ACC112 (cell line): ENCODE data around the gene ELMOD3.
"Not testable (repeated sequence)": the region's sequence is repeated elsewhere in the genome, so short reads cannot be mapped to it uniquely, and the experiment has no call there.

Experiments used
- H2AFZ ChIP-seq: fragments of 200-600 bp; sonication (generic); one replicate; pipeline ENCODE4 v1.6.0; 2017; ENCODE audit warnings: antibody characterized with exemption, low read length; ENCODE audit not compliant: unreplicated experiment
- H3K27ac ChIP-seq: fragments of 200-600 bp; sonication (generic); 2 replicates; pipeline ENCODE4 v1.5.1; 2014; ENCODE audit warnings: low read depth, mild to moderate bottlenecking, antibody characterized with exemption, low read length, moderate library complexity
- H3K27me3 ChIP-seq: fragments of 200-600 bp; sonication (generic); 2 replicates; pipeline ENCODE4 v1.6.1; 2014; ENCODE audit warnings: mild to moderate bottlenecking, antibody characterized with exemption, low read length, moderate library complexity, mixed read lengths; ENCODE audit not compliant: insufficient read depth
- H3K36me3 ChIP-seq: fragments of 200-600 bp; sonication (generic); 2 replicates; pipeline ENCODE4 v1.6.1; 2016; ENCODE audit warnings: mild to moderate bottlenecking, antibody characterized with exemption, low read length, moderate library complexity, mixed read lengths; ENCODE audit not compliant: insufficient read depth
- H3K4me1 ChIP-seq: fragments of 200-600 bp; sonication (generic); one replicate; pipeline ENCODE4 v1.6.1; 2016; ENCODE audit warnings: low read length, mixed read lengths; ENCODE audit not compliant: insufficient read depth, unreplicated experiment, control insufficient read depth
- H3K4me3 ChIP-seq: fragments of 200-600 bp; sonication (generic); 2 replicates; pipeline ENCODE4 v1.5.1; 2014; ENCODE audit warnings: mild to moderate bottlenecking, low read depth, low read length
- H3K79me2 ChIP-seq: fragments of 200-600 bp; sonication (generic); one replicate; pipeline ENCODE4 v1.6.0; 2016; ENCODE audit warnings: low read length; ENCODE audit not compliant: control insufficient read depth, unreplicated experiment, insufficient read depth

Gene ELMOD3

DNA sequence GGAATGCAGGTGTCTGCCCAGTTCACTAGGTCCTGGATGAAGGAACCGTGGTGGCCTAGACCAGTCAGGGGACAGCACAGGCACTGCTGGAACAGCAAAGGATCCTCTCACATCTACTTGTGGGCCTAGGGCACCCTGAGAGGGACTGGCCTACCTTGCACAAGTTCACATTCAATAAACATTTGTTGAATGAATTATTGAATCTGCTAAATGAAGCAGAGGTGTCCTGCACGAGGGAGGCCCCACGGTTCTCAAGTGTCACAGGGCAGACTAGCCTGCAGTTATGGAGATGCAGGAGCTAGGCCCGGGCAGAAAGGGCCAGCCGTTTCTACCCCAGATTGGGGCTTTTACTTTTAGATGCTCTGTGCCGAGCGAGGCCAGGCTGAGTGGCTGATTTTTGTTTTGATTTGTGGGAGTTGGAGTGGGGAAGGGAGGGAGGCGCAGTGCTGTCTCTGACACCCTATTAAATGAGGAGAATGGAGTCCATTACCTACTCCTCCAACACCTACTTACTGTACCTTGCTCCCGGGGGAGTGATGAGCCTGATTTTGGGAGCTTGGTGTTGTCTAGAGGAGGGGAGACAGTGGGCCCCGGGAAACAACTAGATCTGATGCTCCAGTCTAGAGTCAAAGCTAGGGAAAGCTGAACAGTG lies 82.4 kb downstream of the ELMOD3 start:
- Histone ChIP-seq H3K79me2 (no peaks in the 10 kb centered on the region), H3K36me3 (no peaks in the 10 kb centered on the region), H2AFZ (no peak overlapping the region), H3K4me3 (peak overlapping the region; percentile 70; the same call in 1 of the 2 replicates), H3K27me3 (no peaks in the 10 kb centered on the region), H3K4me1 (peaks cover 36% of the 10 kb centered on the region), H3K27ac (peak overlapping the region; percentile 87)

- no peak overlapping the region for H2AFZ ChIP-seq
- no peaks in the 10 kb centered on the region for H3K36me3 ChIP-seq
- H3K27me3 ChIP-seq, result no peaks in the 10 kb centered on the region
- H3K4me1 ChIP-seq, result peaks cover 36% of the 10 kb centered on the region
- no peaks in the 10 kb centered on the region for H3K79me2 ChIP-seq
- H3K27ac ChIP-seq, result peak overlapping the region; percentile 87
- H3K4me3 ChIP-seq, result peak overlapping the region; percentile 70
Measured at GRCh38 chr2:85437488-85438200, 83.1 kb downstream of the ELMOD3 start.

- Histone ChIP-seq H3K27ac (peak overlapping the region; percentile 87), H3K4me1 (peaks cover 28% of the 10 kb centered on the region), H3K79me2 (no peaks in the 10 kb centered on the region), H3K27me3 (no peaks in the 10 kb centered on the region), H3K36me3 (no peaks in the 10 kb centered on the region), H3K4me3 (peak overlapping the region; percentile 70), H2AFZ (no peak overlapping the region)
Measured at GRCh38 chr2:85438201-85439024, 83.8 kb downstream of the ELMOD3 start.

- Histone ChIP-seq H3K27ac (0 out of 2 replicates have a peak overlapping the region, but pooled peaks have one; percentile 87), H2AFZ (no peak overlapping the region), H3K36me3 (no peaks in the 10 kb centered on the region), H3K4me3 (no peak overlapping the region), H3K4me1 (peaks cover 21% of the 10 kb centered on the region), H3K27me3 (no peaks in the 10 kb centered on the region), H3K79me2 (no peaks in the 10 kb centered on the region)
Measured at GRCh38 chr2:85439025-85439472, 84.5 kb downstream of the ELMOD3 start.

DNA sequence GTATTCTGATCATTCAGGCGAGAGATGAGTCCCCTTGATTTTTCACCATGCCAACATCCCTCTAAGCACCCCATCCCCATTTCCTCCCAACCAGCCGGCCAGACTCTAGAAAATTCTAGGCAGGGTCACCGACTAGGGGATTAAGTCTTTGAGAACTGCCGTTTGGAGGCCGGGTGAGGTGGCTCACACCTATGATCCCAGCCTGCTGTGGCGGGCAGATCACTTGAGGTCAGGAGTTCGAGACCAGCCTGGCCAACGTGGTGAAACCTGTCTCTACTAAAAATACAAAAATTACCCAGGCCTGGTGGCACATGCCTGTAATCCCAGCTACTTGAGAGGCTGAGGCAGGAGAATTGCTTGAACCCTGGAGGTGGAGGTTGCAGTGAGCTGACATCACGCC lies 85.0 kb downstream of the ELMOD3 start:
- not testable (repeated sequence) for H3K27ac ChIP-seq, H3K4me3 ChIP-seq, H3K36me3 ChIP-seq, H3K79me2 ChIP-seq, H2AFZ ChIP-seq, H3K27me3 ChIP-seq
- peaks cover 25% of the 10 kb centered on the region for H3K4me1 ChIP-seq

DNA sequence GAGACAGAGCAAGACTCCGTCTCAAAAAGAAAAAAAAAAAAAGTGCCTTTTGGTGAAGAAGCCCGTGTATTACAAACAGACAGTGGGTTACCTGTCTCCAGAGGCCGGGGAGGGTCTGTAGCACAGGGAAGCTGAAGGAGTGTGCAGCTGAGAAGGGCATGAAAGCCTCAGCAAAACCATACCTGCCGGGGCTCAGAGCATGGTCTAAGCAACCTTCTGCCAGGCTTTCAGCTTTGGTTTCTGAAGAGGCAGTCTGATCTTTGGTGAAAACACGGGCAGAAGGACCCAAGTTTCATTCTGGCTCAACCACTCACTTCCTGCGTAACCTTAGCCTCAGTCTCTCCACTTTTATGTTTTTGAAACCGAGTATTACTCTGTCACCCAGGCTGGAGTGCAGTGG lies 85.4 kb downstream of the ELMOD3 start:
- H3K36me3 ChIP-seq, result no peaks in the 10 kb centered on the region
- no peaks in the 10 kb centered on the region for H3K27me3 ChIP-seq
- no peak overlapping the region for H3K4me3 ChIP-seq
- H3K4me1 ChIP-seq, result peaks cover 28% of the 10 kb centered on the region
- no peak overlapping the region for H2AFZ ChIP-seq
- H3K79me2 ChIP-seq, result no peaks in the 10 kb centered on the region
- no peak overlapping the region for H3K27ac ChIP-seq

DNA sequence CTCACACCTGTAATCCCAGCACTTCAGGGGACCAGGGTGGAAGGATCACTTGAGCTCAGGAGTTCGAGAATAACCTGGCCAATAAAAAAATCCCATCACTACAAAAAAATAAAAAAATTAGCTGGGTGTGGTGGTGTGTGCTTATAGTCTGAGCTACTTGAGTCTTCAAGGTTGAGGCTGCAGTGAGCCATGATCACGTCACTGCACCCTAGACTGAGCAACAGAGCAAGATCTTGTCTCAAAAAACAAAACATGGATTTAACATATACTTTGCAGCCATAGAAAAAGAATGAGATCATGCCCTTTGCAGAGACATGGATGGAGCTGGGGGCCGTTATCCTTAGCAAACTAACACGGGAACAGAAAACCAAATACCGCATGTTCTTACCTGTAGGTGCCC lies 86.2 kb downstream of the ELMOD3 start:
- no peak overlapping the region for H3K27ac ChIP-seq
- peaks cover 35% of the 10 kb centered on the region for H3K4me1 ChIP-seq
- H3K4me3 ChIP-seq, result no peak overlapping the region
- no peak overlapping the region for H2AFZ ChIP-seq
- H3K79me2 ChIP-seq, result no peaks in the 10 kb centered on the region
- no peaks in the 10 kb centered on the region for H3K27me3 ChIP-seq
- H3K36me3 ChIP-seq, result no peaks in the 10 kb centered on the region
